Epidermal melanocyte (primary cell): Measurements from ENCODE around the gene CDC123.
"Not testable (repeated sequence)": the region's sequence is repeated elsewhere in the genome, so short reads cannot be mapped to it uniquely, and the experiment has no call there.

Source experiments
- DNase-seq: peaks from one replicate; pipeline ENCODE4 v3.0.0; 2011; ENCODE audit warnings: low spot score; ENCODE audit not compliant: insufficient read length

The CDC123 gene

GRCh38 chr10:12234687-12235086 is 38.7 kb downstream of the CDC123 start:
- not testable (repeated sequence) for DNase-seq

GRCh38 chr10:12235116-12235694 is 39.2 kb downstream of the CDC123 start:
- no peak for DNase-seq

- DNase-seq = no peak
Measured at GRCh38 chr10:12235796-12236195, 39.8 kb downstream of the CDC123 start.

GRCh38 chr10:12237265-12238220 is 41.6 kb downstream of the CDC123 start:
- no peak for DNase-seq

GRCh38 chr10:12238821-12239220 is 42.8 kb downstream of the CDC123 start:
- no peak for DNase-seq

GRCh38 chr10:12241810-12242529 is 46.0 kb downstream of the CDC123 start:
- no peak for DNase-seq

- DNase-seq = no peak
Measured at GRCh38 chr10:12243864-12244620, 48.1 kb downstream of the CDC123 start.

- no peak for DNase-seq
Measured at GRCh38 chr10:12250181-12250580, 54.2 kb downstream of the CDC123 start.

GRCh38 chr10:12250702-12251101 is 54.7 kb downstream of the CDC123 start:
- not testable (repeated sequence) for DNase-seq

- no peak for DNase-seq
Measured at GRCh38 chr10:12251581-12251980, 55.6 kb downstream of the CDC123 start.

- no peak for DNase-seq
Measured at GRCh38 chr10:12252882-12253546, 57.0 kb downstream of the CDC123 start.

- DNase-seq = no peak
Measured at GRCh38 chr10:12255048-12255447, 59.1 kb downstream of the CDC123 start.

GRCh38 chr10:12259988-12260387 is 64.0 kb downstream of the CDC123 start:
- DNase-seq = no peak

GRCh38 chr10:12262278-12262981 is 66.4 kb downstream of the CDC123 start:
- no peak for DNase-seq

- peak; percentile 64 for DNase-seq
Measured at GRCh38 chr10:12264204-12264940, 68.4 kb downstream of the CDC123 start.

- no peak for DNase-seq
Measured at GRCh38 chr10:12269056-12269455, 73.1 kb downstream of the CDC123 start.

- no peak for DNase-seq
Measured at GRCh38 chr10:12271210-12271540, 75.2 kb downstream of the CDC123 start.

GRCh38 chr10:12277862-12278261 is 81.9 kb downstream of the CDC123 start:
- not testable (repeated sequence) for DNase-seq

GRCh38 chr10:12279281-12279680 is 83.3 kb downstream of the CDC123 start:
- DNase-seq = no peak

- no peak for DNase-seq
Measured at GRCh38 chr10:12287772-12288171, 91.8 kb downstream of the CDC123 start.
